Ramos (cell line): Measurements from ENCODE around the gene F12.

Experiments
- in situ Hi-C: fragments of 300-500 bp; cut with MboI; formaldehyde crosslinking; loops from one replicate; pipeline ENCODE4 v1.14.3; 2022; ENCODE audit warnings: low sequenced_read_pairs; ENCODE audit not compliant: unreplicated experiment

F12 gene

DNA sequence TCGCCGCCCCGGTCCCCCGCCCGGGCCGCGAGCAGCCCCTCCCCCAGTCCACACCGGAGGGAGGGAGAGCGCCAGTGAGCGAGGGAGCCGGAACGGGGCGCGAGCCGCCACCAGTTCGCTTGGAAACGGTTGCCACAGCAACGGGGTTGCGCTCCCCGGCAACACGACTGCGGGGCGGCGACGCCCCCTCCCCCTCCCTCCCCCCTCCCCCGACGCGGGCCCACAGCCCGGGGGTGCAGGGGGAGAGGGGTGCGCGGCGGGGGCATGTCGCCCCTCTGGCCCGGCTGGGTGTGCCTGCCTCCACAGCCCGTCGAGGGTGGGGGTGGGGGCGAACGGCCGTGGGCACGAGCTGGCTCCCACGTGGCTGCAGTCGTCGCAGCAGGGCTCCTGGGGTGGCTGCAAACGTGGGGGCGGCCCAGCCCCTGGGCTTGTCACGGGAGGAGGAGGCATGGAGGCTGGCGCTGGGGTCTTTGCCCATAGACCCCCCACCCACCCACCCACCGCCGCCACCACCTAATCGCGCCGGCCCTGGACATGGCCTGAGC, 37.8 kb upstream of the F12 start:
- in situ Hi-C loops: loop anchor here (10.0 kb wide), 1 partner anchor 52 kb away; no protein-coding TSS in a partner anchor

DNA sequence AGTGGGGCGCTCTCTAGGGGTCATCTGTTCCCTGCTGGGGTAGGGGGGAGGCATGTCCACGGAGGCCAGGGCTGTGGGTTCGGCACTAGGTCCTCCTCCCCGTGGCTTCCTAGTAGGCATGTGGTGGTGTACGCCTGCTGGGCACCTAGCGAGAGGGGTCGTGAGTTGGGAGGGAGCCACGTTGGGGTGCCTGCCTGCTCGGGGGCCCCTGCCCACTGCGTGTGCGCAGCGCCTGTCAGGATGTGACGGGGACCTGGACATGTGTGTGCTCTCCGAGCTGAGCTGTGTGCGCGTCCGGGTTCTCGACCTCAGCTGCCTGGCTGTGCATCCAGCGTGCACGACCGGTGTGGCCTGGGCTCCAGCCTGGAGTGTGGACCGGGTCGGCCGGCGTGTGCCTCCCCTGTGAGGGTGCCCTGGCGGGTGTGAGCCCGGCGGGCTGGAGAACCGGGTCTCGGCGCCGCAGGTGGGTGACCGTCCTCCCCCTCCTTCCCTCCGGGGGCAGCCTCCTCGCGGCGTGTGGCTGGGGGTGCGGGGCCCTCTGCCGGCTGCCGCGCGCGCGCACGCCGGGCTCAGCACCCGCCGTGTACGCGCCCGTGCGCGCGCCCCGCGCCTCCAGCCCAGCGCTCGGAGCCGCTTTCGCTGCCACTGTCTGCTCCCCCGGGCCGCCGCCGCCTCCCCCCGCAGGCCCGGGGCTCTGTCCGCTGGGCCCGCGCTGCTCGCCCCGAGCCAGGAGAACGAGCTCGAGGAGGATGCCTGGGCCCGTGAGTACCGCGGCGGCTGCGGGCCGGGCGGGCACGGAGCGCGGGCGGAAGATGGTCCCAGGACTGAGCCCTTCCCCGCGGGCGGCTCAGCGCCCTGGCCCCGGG, 37.1 kb upstream of the F12 start, which contains the start of gene PRR7:
Gene PRR7 (plus strand): TSS at position 615 of the 866 bp plus-strand sequence. CDS start 8,254 bp downstream, outside the sequence.
- in situ Hi-C loops: loop anchor here (10.0 kb wide), 1 partner anchor 52 kb away; no protein-coding TSS in a partner anchor

DNA sequence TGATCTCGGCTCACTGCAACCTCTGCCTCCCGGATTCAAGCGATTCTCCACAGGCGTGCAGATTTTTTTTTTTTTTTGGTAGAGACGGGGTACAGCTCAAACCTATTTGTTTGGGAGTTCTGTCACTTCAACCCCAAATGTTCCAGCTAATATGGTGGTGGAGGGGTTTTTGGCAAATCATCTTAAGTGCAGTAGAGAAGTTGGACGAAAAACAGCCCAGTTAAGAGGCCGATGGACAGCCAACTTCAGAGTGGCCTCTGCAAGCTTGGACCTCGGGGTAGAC, 36.5 kb upstream of the F12 start:
- in situ Hi-C loops: loop anchor here (10.0 kb wide), 1 partner anchor 51 kb away; no protein-coding TSS in a partner anchor

DNA sequence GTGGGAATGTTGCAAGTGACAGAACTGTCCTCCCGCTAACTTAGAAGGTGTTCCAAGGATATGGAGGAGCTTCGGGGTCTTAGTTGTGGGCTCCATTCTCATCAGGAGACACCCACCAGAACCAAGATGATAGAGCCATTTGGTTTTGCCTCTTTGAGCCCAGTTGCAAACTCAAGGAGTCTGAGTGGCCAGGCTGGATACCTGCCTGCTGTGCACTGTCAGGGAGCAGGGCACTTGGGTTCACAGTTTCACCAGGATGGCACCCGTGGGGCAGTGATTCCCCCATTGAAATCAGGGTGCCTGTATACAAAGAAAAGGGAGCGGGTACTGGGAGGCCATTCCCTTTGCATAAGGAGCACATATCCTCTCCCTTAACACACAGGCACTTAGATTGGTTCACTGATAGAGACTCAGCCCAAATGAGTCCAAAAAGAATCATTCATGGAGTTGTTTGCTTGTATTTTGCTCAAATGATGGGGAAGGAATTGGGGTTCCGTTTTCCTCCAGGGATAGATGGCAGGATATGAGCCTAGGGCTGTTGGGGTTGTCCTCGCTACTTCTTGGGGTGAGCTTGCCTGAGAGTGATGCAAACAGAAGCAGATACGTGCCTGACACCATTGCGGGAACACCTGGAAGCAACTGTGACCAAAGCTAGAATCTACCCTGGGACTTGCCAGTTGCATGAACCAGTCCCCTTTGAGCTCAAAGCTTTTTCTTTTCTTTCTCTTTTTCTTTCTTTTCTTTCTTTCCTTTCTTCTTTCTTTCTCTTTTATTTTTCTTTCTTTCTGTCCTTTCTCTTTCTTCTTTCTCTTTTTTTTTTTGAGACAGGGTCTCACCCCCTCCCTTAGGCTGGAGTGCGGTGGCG, 35.9 kb upstream of the F12 start:
- in situ Hi-C loops: loop anchor here (10.0 kb wide), 1 partner anchor 50 kb away; no protein-coding TSS in a partner anchor

DNA sequence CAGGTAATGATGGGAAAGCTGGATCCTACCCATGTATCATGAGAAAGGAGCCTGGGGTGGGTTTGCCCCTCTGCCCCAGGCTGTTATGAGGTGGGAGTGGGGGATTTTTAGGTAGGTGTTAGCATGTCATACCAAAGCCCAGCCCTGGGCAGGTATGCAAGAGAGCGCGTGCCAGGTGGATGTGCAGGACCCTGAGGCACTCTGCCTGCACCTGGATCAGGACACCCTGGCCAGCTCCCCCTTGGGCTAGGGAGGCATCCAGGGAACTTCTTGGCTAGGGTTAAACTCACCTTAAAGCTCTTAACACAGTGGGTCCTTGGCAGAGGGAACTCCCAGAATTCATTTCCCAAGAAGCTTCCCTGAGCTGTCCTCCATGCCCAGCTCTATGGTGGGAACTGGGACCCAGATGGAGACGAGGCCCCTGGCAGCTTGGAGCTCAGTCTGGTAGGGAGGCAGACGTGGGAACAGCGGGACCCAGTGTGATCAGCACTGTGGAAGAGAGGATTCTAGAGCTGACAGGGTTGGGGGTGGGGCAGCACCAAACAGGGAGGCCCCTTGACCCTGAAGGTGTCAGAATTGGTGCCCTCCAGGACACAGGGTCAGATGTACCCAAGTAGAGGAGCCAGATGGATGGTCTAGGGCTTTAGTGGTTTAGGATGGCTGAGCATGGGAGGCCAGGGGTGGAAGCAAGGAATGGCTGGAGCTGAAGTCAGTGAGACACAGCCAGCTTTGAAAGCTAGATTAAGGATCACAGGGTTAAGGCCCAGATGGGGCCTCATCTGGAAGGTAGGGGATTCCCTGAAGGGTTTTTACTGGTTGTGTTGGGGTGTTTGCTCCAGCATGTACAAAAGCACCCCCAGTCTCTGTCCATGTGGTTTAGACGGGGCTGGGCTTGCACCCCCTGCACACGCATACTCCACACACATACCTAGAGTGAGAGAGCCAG, 35.0 kb upstream of the F12 start:
- in situ Hi-C loops: loop anchor here (10.0 kb wide), 1 partner anchor 50 kb away; no protein-coding TSS in a partner anchor

DNA sequence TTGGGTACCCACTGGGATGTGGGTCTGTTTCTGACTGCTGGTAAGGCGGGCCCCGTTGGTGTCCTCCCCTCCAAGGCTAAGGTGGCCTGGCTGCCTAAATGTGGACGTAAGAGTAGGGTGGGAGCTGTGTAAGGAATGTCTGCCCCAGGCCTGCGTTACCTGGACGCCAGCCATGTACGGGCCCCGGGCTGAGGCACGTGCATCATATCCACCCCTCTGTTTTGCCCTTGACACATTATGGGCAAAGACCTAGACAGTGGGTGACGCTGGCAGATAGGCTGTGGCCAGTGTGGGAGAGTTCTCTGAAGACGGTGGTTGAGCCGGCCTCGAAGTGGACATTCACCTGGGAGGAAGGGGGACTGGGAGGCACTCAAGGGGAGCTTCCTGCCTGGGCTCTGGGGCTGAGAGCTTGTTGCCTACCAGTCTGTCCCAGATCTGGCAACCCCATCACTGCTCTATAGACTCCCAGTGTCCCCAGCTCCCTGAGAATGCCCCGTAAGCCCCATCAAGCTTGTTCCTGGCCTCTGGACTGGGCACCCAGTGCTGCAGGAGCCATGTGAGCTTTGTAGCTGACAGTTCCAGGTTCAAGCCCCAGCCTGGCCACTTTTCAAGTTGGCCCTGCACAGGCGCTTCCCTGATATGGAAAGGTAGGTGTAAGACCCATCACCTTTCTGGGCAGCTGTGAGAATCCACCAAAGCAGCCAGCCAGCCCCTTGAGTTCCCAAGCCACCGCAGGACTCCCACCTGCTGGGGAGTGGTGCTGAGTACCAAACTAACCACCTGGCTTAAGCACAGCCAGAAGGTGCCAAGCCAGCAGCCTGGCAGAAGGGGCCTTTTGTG, 34.0 kb upstream of the F12 start:
- in situ Hi-C loops: loop anchor here (10.0 kb wide), 1 partner anchor 49 kb away; no protein-coding TSS in a partner anchor

DNA sequence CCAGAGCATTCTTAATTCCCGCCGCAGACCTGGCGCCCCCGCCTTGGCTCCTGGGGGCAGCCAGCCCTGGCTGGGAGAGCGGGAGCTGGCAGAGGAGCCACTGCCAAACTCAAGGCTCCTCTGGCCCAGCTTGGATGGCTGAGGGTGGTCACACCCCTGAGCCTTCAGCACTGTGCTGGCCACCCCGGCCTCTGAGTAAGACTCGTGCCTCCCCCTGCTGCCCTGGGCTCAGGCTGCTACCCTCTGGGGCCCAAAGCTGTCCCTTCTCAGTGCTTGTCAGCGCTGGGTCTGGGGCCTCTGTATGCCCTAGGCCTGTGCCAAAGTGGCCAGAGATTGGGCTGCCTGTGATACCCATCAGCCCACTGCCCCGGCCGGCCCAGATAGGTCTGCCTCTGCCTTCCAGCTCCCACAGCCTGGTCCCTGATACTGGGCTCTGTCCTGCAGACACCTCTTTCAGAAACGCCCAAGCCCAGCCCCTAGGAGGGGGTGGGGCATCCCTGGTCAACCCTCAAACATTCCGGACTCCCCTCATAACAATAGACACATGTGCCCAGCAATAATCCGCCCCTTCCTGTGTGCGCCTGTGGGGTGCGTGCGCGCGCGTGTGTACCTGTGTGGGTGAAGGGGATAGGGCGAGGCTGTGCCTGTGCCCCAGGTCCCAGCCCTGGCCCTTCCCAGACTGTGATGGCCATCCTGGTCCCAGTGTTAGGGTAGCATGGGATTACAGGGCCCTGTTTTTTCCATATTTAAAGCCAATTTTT, 32.9 kb upstream of the F12 start:
- in situ Hi-C loops: loop anchor here (10.0 kb wide), 1 partner anchor 47 kb away; no protein-coding TSS in a partner anchor

DNA sequence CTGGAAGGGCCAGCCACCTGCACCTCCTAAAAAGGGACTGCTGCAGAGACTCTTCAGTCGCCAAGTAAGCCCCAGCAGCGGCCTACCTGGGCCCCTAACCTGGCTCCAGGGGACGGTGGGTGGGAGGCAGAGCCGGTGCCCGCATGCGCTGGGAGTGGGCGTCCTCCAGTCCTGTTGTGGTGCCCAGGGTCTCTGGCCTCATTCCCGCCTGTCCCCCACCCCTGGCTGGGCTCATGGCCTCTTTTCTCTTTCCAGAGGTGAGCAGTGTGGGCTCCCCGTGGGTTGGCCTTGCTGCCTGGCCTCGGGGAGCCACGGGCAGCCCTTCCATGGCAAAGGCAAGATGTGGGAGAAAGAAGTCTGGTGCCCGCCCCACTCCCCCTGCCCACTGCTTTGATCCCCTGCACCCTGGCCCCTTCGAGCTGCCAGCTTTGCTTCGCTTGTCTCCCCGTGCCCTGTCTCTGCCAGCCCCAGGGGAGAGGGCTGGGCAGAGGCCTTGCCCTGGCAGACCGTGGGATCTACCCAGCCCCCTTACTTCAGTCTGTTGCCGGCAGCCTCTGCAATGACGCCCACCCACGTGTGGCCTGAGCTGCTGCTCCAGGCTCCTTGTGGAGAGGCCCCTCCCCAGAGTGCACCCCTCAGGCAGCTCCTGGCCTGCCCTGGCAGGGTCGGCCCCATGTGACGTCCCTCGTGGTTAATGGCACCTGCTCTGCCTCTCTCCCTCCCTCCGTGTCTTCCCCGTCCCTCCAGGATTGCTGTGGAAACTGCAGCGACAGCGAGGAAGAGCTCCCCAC, 31.8 kb upstream of the F12 start:
- in situ Hi-C loops: loop anchor here (10.0 kb wide), 1 partner anchor 46 kb away; no protein-coding TSS in a partner anchor

DNA sequence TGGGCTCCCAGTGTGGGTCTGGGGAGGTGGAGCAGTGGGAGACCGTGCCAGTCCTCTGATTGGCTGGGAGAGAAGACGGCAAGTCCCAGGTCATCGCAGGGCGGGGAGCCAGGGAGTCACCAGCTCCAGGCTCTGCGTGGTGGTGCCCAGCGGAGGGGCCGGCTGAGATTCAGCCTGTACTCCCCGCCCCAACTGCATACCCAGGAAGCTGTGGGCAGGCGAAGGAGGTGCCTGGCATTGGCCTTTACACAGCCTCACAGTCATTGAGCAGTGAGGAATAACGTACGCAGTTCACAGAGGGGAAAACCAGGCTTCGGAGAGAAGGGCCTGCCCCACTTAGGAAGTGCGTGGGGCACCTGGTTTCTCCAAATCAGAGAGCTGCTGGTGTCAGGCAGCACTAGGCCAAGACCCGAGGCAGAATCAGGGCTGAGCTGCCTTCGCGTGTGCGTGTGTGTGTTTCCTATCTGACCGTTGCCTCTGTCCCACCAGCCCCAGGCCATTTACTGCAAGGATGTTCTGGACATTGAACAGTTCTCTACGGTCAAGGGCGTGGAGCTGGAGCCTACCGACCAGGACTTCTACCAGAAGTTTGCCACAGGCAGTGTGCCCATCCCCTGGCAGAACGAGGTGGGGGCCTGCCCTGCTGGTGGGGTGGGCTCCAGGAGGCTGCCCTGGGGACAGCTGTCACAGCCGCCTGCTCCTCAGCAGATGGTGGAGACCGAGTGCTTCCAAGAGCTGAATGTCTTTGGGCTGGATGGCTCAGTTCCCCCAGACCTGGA, 31.0 kb upstream of the F12 start:
- in situ Hi-C loops: loop anchor here (10.0 kb wide), 1 partner anchor 46 kb away; no protein-coding TSS in a partner anchor

DNA sequence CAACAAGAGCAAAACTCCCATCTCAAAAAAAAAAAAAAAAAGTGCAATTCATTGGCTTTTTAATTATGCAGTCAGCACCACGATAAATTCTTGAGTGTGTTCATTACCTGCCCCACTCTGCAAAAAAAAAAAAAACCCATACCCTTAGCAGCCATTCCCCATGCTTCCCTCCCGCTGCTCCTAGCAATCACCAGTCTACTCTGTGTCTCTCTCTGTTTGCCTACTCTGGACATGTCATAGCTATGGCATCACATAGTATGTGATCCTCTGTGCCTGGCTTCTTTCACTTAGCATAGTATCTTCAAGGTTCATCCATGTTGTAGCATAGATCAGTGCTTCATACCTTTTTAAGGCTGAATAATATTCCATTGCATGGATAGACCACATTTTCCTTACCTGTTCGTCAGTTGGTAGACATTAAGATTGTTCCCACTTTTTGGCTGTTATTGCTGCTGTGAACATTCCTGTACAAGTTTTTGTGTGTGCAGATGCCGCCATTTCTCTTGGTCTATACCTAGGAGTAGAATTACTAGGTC, 30.2 kb upstream of the F12 start:
- in situ Hi-C loops: loop anchor here (10.0 kb wide), 1 partner anchor 45 kb away; no protein-coding TSS in a partner anchor

DNA sequence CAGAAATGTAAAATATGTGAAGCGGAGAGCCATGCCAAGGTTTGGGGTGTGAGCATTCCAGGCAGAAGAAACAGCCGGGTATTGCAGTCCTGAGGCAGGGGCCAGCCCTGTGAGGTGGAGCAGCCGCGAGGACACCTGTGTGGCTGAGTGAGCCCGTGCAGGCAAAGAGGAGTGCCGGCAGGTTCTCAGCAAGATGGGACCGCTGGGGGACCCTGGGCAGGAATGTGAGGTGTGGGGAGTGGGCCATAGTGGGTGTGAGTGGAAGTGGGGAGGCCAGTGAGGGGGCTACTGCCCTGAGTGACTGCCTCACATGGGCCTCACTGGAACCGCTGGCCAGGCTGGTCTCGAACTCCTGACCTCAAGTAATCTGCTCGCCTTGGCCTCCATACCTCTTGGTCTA, 29.1 kb upstream of the F12 start:
- in situ Hi-C loops: no loop called here

DNA sequence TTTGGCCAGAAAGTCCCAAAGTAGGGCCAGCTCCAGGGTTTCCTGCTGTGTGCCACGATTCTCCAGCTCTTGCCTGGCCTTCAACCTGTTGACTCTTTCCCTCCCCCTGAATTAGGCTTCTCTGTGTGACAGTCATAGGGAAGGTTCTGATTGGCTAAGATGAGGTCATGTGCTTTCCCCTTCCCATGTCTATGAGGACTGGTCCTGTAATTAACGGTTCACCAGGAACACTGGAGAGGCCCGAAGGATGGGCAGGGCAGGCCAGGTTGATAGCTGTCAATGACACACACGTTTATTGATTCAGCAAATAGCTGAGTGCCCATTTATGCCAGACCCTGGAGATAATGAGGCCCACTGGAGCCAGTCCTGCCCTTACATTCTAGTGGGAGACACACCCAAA, 28.3 kb upstream of the F12 start:
- in situ Hi-C loops: no loop called here

DNA sequence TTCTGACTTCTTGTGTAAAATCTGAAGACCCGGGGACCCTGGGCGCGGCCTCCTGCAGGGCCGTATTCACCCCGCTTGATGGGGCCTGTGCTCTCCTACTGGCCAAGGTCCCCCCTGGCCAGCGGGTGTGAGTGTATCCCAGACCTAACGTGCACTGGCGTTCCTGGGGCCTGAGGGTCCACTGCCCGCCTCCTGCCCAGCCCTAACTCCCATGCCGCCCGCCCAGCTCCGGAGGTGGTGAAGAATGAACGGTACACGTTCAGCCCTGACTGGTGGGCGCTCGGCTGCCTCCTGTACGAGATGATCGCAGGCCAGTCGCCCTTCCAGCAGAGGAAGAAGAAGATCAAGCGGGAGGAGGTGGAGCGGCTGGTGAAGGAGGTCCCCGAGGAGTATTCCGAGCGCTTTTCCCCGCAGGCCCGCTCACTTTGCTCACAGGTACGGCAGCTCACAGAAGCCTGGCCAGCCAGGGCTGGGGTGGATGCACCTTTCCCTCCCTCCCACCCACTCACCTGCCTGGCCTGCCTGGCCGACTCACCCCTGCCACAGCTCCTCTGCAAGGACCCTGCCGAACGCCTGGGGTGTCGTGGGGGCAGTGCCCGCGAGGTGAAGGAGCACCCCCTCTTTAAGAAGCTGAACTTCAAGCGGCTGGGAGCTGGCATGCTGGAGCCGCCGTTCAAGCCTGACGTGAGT, 26.6 kb upstream of the F12 start:
- in situ Hi-C loops: no loop called here

DNA sequence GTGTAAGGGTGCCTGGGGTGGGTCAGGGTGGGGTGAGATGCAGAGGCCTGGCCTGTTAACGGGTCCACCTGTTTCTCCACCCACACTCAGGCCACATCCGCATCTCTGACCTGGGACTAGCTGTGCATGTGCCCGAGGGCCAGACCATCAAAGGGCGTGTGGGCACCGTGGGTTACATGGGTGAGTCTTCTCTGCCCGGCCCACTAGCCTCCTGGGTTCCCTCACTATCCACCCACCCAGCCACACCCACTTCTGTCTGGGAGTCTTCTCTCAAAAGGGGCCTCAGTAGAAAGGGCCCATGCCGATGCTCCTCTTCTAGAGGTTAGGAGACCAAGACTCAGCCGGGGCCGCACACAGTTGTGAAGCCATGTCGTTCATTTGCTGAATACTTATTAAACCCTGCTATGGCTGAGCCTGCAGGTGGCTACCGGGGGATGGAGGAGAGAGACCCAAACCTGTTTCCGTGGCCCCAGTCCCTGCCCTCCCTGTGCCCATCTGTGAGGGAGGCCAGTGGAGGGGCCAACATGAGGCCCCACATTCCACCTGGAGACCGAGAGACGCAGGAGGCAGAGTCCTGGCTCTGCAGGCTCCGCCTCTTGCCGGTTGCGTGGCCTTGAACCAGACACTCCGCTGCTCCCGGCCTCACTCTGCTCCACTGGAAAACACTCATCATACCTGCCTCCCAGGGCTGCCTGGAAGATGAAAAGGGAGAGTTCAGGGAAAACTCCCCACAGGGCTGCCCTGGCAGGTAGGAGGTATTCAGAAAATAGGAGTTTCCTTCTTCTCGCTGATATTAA, 25.8 kb upstream of the F12 start:
- in situ Hi-C loops: no loop called here

DNA sequence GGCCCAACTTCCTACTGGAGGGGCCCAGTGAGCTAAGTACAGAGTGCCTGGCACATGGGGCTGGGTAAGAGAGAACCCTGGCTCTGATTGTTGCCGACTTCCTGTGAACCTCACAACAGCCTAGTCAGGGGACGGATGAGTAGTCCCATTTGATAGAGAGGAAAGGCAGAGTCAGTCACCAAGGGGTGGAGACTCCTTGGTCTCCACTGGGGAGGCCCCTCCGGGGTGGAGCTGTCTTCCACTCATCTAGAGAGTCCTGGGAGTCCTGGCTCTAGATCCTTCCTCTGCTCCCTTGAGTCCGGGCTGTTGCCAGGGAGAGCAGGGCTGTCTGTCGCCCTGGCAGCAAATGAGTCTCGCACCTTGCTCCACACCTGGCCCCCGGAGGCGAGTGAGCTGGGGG, 25.1 kb upstream of the F12 start:
- in situ Hi-C loops: no loop called here
